B cell (primary cell): Measurements from ENCODE around the gene ERI3. TPM values are rescaled to one million over a fixed set of nuclear protein-coding genes. Genes with fewer than 3 reads are reported as not detected.
"Not testable (repeated sequence)": the region's sequence is repeated elsewhere in the genome, so short reads cannot be mapped to it uniquely, and the experiment has no call there.

Source experiments
- ATAC-seq: fragments of 200-7000 bp; cut with Tn5 transposase; one replicate; pipeline ENCODE4 v1.10.0; 2021; ENCODE audit warnings: low read depth, mild to moderate bottlenecking, moderate number of reproducible peaks, moderate library complexity
- CTCF ChIA-PET: fragments of 350-600 bp; sonication (Branson Sonifier 250); formaldehyde crosslinking; loops from one replicate; lab custom pipeline; 2021; ENCODE audit warnings: antibody characterized with exemption, inconsistent platforms; lab: Charles Lee
- POLR2A ChIA-PET: fragments of 350-600 bp; sonication (Branson Sonifier 250); formaldehyde crosslinking; loops from one replicate; lab custom pipeline; 2021; ENCODE audit warnings: antibody characterized with exemption; lab: Charles Lee
- DNase-seq: peaks from one replicate; pipeline ENCODE4 v3.0.0; 2013
- H2AFZ ChIP-seq: 2 replicates; pipeline ENCODE4 v1.6.1; 2012; ENCODE audit warnings: mild to moderate bottlenecking, low read depth, low read length; ENCODE audit not compliant: insufficient read depth, poor library complexity, severe bottlenecking
- H3K27ac ChIP-seq, 2 donors: 1 replicate in 1 of 2; 2 replicates in 1 of 2; pipeline ENCODE4 v1.5.1; 2012 to 2013; ENCODE audit warnings: low read length in 2 of 2, mild to moderate bottlenecking in 2 of 2, moderate library complexity in 1 of 2
- H3K27me3 ChIP-seq, 4 experiments: fragments of 200-600 bp in 1 of 4; sonication (generic) in 1 of 4; replicated peaks in 1 of 4; 1 replicate in 2 of 4; 2 replicates in 2 of 4; pipeline versions ENCODE4 v1.6.1 to v1.7.0; 2013 to 2016; ENCODE audit warnings: low read length in 3 of 4, mild to moderate bottlenecking in 2 of 4, mixed read lengths in 1 of 4, moderate library complexity in 1 of 4; ENCODE audit not compliant: insufficient read depth in 4 of 4, control insufficient read depth in 3 of 4; ENCODE audit errors: control extremely low read depth in 1 of 4
- H3K36me3 ChIP-seq, 2 experiments: replicated peaks in 1 of 2; 1 replicate in 1 of 2; 2 replicates in 1 of 2; pipeline versions ENCODE4 v1.6.1 to v1.7.1; 2013; ENCODE audit warnings: low read length in 1 of 2; ENCODE audit not compliant: insufficient read depth in 2 of 2, control insufficient read depth in 1 of 2; ENCODE audit errors: control extremely low read depth in 1 of 2, extremely low read depth in 1 of 2
- H3K4me1 ChIP-seq, 2 donors: fragments of 200-600 bp in 1 of 2; sonication (generic) in 1 of 2; 1 replicate in 1 of 2; 2 replicates in 1 of 2; pipeline versions ENCODE4 v1.5.1 to v1.6.1; 2013 to 2017; ENCODE audit warnings: low read length in 2 of 2; ENCODE audit not compliant: control insufficient read depth in 2 of 2, insufficient read depth in 2 of 2
- H3K4me2 ChIP-seq: replicated peaks from 2 replicates; pipeline ENCODE3; 2012; ENCODE audit warnings: mild to moderate bottlenecking, low read depth, low read length; ENCODE audit not compliant: poor library complexity, severe bottlenecking
- H3K4me3 ChIP-seq, 5 experiments: fragments of 200-600 bp in 1 of 5; sonication (generic) in 1 of 5; 1 replicate in 3 of 5; 2 replicates in 2 of 5; pipeline versions ENCODE4 v1.5.1 to v1.7.0; 2011 to 2016; ENCODE audit warnings: low read length in 4 of 5, mild to moderate bottlenecking in 4 of 5, low read depth in 2 of 5, control low read depth in 1 of 5, moderate library complexity in 1 of 5; ENCODE audit not compliant: insufficient read depth in 1 of 5; ENCODE audit errors: control extremely low read depth in 1 of 5, extremely low read depth in 1 of 5
- H3K79me2 ChIP-seq: fragments of 200-600 bp; sonication (generic); one replicate; pipeline ENCODE4 v1.6.0; 2016; ENCODE audit warnings: low read length; ENCODE audit not compliant: control insufficient read depth, insufficient read depth
- H3K9ac ChIP-seq: fragments of 200-600 bp; sonication (generic); 2 replicates; pipeline ENCODE4 v1.6.1; 2017; ENCODE audit warnings: mild to moderate bottlenecking, low read length, moderate library complexity
- H3K9me3 ChIP-seq, 3 donors: one replicate each; pipeline versions ENCODE4 v1.6.1 to v1.7.1; 2013; ENCODE audit warnings: low read length in 2 of 3; ENCODE audit not compliant: control insufficient read depth in 2 of 3, insufficient read depth in 1 of 3; ENCODE audit errors: control extremely low read depth in 1 of 3
- H4K20me1 ChIP-seq: 2 replicates; pipeline ENCODE4 v1.6.0; 2012; ENCODE audit warnings: mild to moderate bottlenecking, low read length; ENCODE audit not compliant: insufficient read depth, control insufficient read depth, poor library complexity, severe bottlenecking
- H3K27ac Mint-ChIP-seq: one replicate; pipeline ENCODE4 v1.8.0; 2021; ENCODE audit warnings: mixed read lengths
- H3K27me3 Mint-ChIP-seq: one replicate; pipeline ENCODE4 v1.8.0; 2021; ENCODE audit warnings: mixed read lengths
- H3K4me1 Mint-ChIP-seq: one replicate; pipeline ENCODE4 v1.8.0; 2021; ENCODE audit warnings: mixed read lengths
- H3K4me3 Mint-ChIP-seq: one replicate; pipeline ENCODE4 v1.8.0; 2021; ENCODE audit warnings: mixed read lengths
- H3K9me3 Mint-ChIP-seq: one replicate; pipeline ENCODE4 v1.8.0; 2022; ENCODE audit warnings: mixed read lengths; ENCODE audit not compliant: insufficient read depth
- EZH2 ChIP-seq: IDR thresholded peaks from 2 replicates; pipeline ENCODE4 v1.6.1; 2012; ENCODE audit warnings: borderline replicate concordance, low read depth, mild to moderate bottlenecking, moderate library complexity, low read length; ENCODE audit not compliant: insufficient read depth, poor library complexity, severe bottlenecking
- WGBS: methylation state at CpG from one replicate; pipeline ENCODE4 v1.1.5; 2013; ENCODE audit warnings: missing lambda C conversion rate; ENCODE audit not compliant: insufficient coverage; 5-methylcytosine and 5-hydroxymethylcytosine counted together
- intact Hi-C: fragments of 100-400 bp; cut with micrococcal nuclease; formaldehyde crosslinking; loops from one replicate; pipeline ENCODE4 v1.10.0; 2022
- polyA plus RNA-seq: library from polyadenylated mRNA; depleted of rRNA; stranded (reverse); fragments of >200 nt; gene quantifications from 2 replicates; pipeline ENCODE4 v1.2.3, GENCODE V29; 2012
- total RNA-seq, 2 donors: library from RNA; stranded (reverse); fragments of 120-200 nt in 1 of 2; gene quantifications; 1 replicate in 1 of 2; 2 replicates in 1 of 2; pipeline versions ENCODE4 v1.2.3 to v1.2.4, GENCODE V29; 2013 to 2022

The ERI3 gene
- total and polyA plus RNA-seq, 2 donors (not counting 1 experiment from before 2014, with no cell fraction given) = 37.5 to 53.9 TPM

GRCh38 chr1:44208226-44208625 lies 146.8 kb downstream of the ERI3 start:
- Histone ChIP-seq H3K4me3 (no peak overlapping the region), H3K36me3 (no peaks in the 10 kb centered on the region), H3K27ac (no peak overlapping the region), H3K9me3 (no peaks in the 10 kb centered on the region), H2AFZ (no peak overlapping the region), H3K79me2 (peaks cover 5% of the 10 kb centered on the region), H4K20me1 (no peaks in the 10 kb centered on the region), H3K4me2 (no peak overlapping the region), H3K4me1 (peaks cover 7 to 9% of the 10 kb centered on the region in 2 donors), H3K9ac (no peak overlapping the region), H3K27me3 (peaks cover 0 to 4% (median 0%) of the 10 kb centered on the region in 4 experiments)
- Mint-ChIP-seq H3K27me3 (peaks cover 2% of the 10 kb centered on the region), H3K9me3 (no peaks in the 10 kb centered on the region), H3K4me1 (peaks cover 6% of the 10 kb centered on the region), H3K4me3 (no peak overlapping the region), H3K27ac (no peak overlapping the region)
- ChIA-PET CTCF (interaction anchor here (1.2 kb wide), 1 partner anchor 9 kb away, joined by 4 read pairs; no protein-coding TSS in a partner anchor), POLR2A (no interaction called here)
- TF ChIP-seq EZH2 = no peak
- intact Hi-C loops = no loop called here
- ATAC-seq (no peak), DNase-seq (no peak)

- ATAC-seq, H3K9me3 ChIP-seq, CTCF ChIA-PET, H3K4me2 ChIP-seq, H3K27me3 Mint-ChIP-seq, H3K27ac Mint-ChIP-seq, H3K4me1 ChIP-seq, H3K27ac ChIP-seq, intact Hi-C loops, H4K20me1 ChIP-seq, H3K79me2 ChIP-seq, H3K36me3 ChIP-seq, H2AFZ ChIP-seq, H3K4me1 Mint-ChIP-seq, H3K4me3 ChIP-seq, H3K27me3 ChIP-seq, H3K9ac ChIP-seq, DNase-seq, POLR2A ChIA-PET, H3K4me3 Mint-ChIP-seq, H3K9me3 Mint-ChIP-seq: not testable (repeated sequence)
- no CpG with 5 or more reads among the region's 5 CpGs for WGBS
These were observed 148.5 kb downstream of the ERI3 start for GRCh38 chr1:44206545-44206944.
